PFSK-1 (cell line): ENCODE results near the gene CHRNB1.

Experiments used
- FOXP2 ChIP-seq: optimal IDR thresholded peaks from 2 replicates; pipeline ENCODE3; 2011; ENCODE audit warnings: borderline replicate concordance, control low read depth, inconsistent platforms; ENCODE audit not compliant: insufficient read depth; ENCODE audit errors: extremely low read length, extremely low read depth
- POLR2AphosphoS5 ChIP-seq: IDR thresholded peaks from 2 replicates; pipeline ENCODE4 v1.6.1; 2012; ENCODE audit warnings: low read depth, mild to moderate bottlenecking, control low read depth, low read length, moderate library complexity
- REST ChIP-seq, 2 experiments: IDR thresholded peaks; 2 replicates each; pipeline versions ENCODE4 v1.6.1 to v1.8.0; 2011 to 2012; ENCODE audit warnings: low read depth in 2 of 2, low read length in 2 of 2, control low read depth in 1 of 2, inconsistent platforms in 1 of 2, mild to moderate bottlenecking in 1 of 2, moderate library complexity in 1 of 2; ENCODE audit not compliant: insufficient read depth in 1 of 2
- SIN3A ChIP-seq: IDR thresholded peaks from 2 replicates; pipeline ENCODE4 v1.6.1; 2012; ENCODE audit warnings: mild to moderate bottlenecking, low read length, moderate library complexity, borderline replicate concordance; ENCODE audit not compliant: insufficient read depth
- TAF1 ChIP-seq: IDR thresholded peaks from 2 replicates; pipeline ENCODE4 v1.6.1; 2012; ENCODE audit warnings: low read length, control low read depth, borderline replicate concordance; ENCODE audit not compliant: insufficient read depth

Gene CHRNB1

GRCh38 chr17:7425316-7425715 is 19.5 kb upstream of the CHRNB1 start, which contains the start of gene SPEM2:
Gene SPEM2 (plus strand): TSS chr17:7425616. CDS start chr17:7425689, 73 bp downstream.
- TF ChIP-seq POLR2AphosphoS5 (no peak), REST (IDR thresholded peaks at IDR 0.05; ENCODE audit: insufficient read depth in 1 of 2, low read depth in 2 of 2, low read length in 2 of 2) (no peak), FOXP2 (no peak), SIN3A (no peak), TAF1 (no peak)

- TF ChIP-seq POLR2AphosphoS5 (no peak), TAF1 (no peak), SIN3A (no peak), REST (IDR thresholded peaks at IDR 0.05; ENCODE audit: insufficient read depth in 1 of 2, low read depth in 2 of 2, low read length in 2 of 2) (no peak), FOXP2 (no peak)
Measured at GRCh38 chr17:7425756-7426155, 19.1 kb upstream of the CHRNB1 start.

- TF ChIP-seq FOXP2 (no peak), REST (IDR thresholded peaks at IDR 0.05; ENCODE audit: insufficient read depth in 1 of 2, low read depth in 2 of 2, low read length in 2 of 2) (no peak), TAF1 (no peak), SIN3A (no peak)
Measured at GRCh38 chr17:7426203-7426863, 18.5 kb upstream of the CHRNB1 start.

GRCh38 chr17:7426896-7427489 is 17.9 kb upstream of the CHRNB1 start:
- TF ChIP-seq POLR2AphosphoS5 (no peak), SIN3A (no peak), FOXP2 (no peak), REST (IDR thresholded peaks at IDR 0.05; ENCODE audit: insufficient read depth in 1 of 2, low read depth in 2 of 2, low read length in 2 of 2) (no peak), TAF1 (no peak)

- TF ChIP-seq POLR2AphosphoS5 (no peak), FOXP2 (no peak), REST (IDR thresholded peaks at IDR 0.05; ENCODE audit: insufficient read depth in 1 of 2, low read depth in 2 of 2, low read length in 2 of 2) (no peak), SIN3A (no peak), TAF1 (no peak)
Measured at GRCh38 chr17:7427549-7427948, 17.3 kb upstream of the CHRNB1 start.
